Nephron progenitor cell (in vitro differentiated cells): ENCODE data around the gene TEK.
A peak's percentile ranks its signal among the peaks of the same experiment; 100 is the strongest.

Experiments
- DNase-seq: peaks from one replicate; pipeline ENCODE4 v3.0.0; 2021
- H3K27ac Mint-ChIP-seq: 2 replicates; pipeline ENCODE4 v1.8.0; 2021; ENCODE audit warnings: mild to moderate bottlenecking, moderate library complexity, mixed read lengths
- H3K27me3 Mint-ChIP-seq: 2 replicates; pipeline ENCODE4 v1.8.0; 2021; ENCODE audit warnings: mild to moderate bottlenecking, low read depth, mixed read lengths; ENCODE audit not compliant: poor library complexity
- H3K36me3 Mint-ChIP-seq: 2 replicates; pipeline ENCODE4 v1.8.0; 2021; ENCODE audit warnings: low read depth, mixed read lengths
- H3K4me1 Mint-ChIP-seq: 2 replicates; pipeline ENCODE4 v1.8.0; 2021; ENCODE audit warnings: mixed read lengths
- H3K4me3 Mint-ChIP-seq: 2 replicates; pipeline ENCODE4 v1.8.0; 2021; ENCODE audit warnings: mild to moderate bottlenecking, moderate library complexity, mixed read lengths
- H3K9me3 Mint-ChIP-seq: 2 replicates; pipeline ENCODE4 v1.8.0; 2021; ENCODE audit warnings: mild to moderate bottlenecking, moderate library complexity, mixed read lengths
- CTCF ChIP-seq: fragments of 200-600 bp; sonication (generic); IDR thresholded peaks from 2 replicates; pipeline ENCODE4 v1.5.0; 2021; ENCODE audit warnings: antibody characterized with exemption

The TEK gene

DNA sequence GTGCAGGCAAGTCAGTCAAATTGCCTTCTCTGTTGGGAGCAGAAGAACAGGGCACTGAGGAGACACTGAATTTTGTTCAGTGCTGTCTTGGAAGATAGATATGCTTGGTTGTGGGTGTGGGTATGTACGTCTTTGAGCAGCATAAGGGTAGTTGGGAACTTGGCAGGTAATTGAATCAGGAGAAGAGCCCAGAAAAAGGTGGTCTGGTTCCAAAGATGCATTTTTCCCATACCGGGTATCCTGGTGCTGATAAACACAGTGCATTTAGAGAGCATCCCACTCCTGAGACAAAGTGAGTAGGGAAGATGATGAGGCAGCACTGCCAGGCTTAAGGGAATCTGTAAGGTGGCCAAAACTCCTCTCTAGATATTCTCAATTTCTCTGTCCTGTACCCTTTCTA, 40.6 kb downstream of the TEK start:
- H3K4me1 Mint-ChIP-seq = peaks cover 6% of the 10 kb centered on the region
- no peaks in the 10 kb centered on the region for H3K27me3 Mint-ChIP-seq
- TF ChIP-seq CTCF = no peak
- no peaks in the 10 kb centered on the region for H3K9me3 Mint-ChIP-seq
- H3K36me3 Mint-ChIP-seq = no peaks in the 10 kb centered on the region
- no peak for DNase-seq
- peak overlapping the region; percentile 3 for H3K27ac Mint-ChIP-seq
- no peak overlapping the region for H3K4me3 Mint-ChIP-seq

DNA sequence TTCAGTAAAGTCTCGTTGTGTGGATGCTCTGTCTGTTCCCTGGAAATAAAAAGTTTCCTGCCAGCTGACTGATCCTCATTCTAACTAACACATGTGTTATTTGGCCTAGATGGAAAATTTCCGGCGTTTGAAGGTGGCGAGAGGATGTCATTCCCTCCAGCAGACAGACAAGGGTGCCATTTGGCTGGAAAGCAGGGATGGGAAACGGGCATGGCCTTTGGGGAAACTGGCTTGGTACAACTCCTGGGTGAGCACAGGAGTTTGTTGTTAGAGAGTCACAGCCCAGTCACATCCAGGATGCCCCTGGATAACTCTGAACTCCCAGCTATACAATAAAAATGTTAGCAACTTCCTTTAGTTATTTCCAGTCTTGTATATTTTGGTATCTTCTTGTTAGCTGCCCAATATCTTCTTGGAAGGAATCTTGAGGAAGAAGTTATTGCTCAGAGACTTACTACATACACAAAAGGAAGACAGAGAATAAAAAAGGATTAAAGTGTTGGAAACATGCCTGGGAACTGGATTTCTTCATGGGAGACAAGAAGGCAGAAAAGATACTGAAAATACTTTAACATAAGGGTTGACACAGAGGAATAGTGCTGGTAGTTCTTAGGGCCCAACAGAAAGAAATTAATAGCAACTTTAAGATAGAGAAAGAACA, 41.9 kb downstream of the TEK start:
- DNase-seq = no peak
- H3K27ac Mint-ChIP-seq = peak overlapping the region; percentile 3

DNA sequence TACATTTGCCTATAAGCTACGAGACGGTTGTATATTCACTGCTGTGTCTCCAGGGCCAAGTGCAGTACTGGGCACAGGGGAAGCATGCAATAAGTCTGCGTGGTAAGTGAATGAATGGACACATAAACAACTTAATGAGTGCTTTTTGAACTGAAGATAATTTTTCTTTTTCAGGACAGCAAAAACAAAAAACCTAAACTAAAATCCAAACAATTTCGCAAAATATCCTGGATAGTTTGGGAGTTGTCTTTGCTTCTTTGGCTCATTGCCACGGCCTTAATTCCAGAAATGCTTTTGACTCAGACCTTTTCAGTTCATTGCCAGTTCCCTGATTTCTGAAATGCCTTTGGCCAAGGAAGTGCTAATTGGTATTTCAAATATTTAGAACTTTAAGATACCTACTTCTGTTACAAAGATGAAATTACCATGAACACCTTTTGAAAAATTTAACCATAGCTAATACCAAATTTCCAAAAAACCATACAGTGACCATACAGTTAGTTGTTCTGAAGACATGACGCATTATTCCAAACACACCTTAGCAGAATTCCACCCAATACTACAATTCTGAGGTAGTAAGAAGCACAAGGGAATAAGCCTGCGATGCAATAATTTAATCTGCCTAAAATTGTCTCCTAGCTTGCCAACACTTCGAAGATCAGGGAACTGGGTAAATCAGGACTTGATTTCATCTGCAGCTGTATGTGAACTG, 42.8 kb downstream of the TEK start:
- no peak for DNase-seq
- no peak overlapping the region for H3K4me3 Mint-ChIP-seq

More for the DNA sequence above, 41.9 kb downstream of the TEK start:
- Mint-ChIP-seq H3K27me3 (no peaks in the 10 kb centered on the region), H3K4me3 (no peak overlapping the region), H3K36me3 (no peaks in the 10 kb centered on the region), H3K9me3 (no peaks in the 10 kb centered on the region), H3K4me1 (no peaks in the 10 kb centered on the region)
- no peak for TF ChIP-seq CTCF

GRCh38 chr9:27152405-27152718, 43.3 kb downstream of the TEK start:
- H3K27me3 Mint-ChIP-seq = no peaks in the 10 kb centered on the region
- TF ChIP-seq CTCF = no peak
- H3K36me3 Mint-ChIP-seq = no peaks in the 10 kb centered on the region
- no peak overlapping the region for H3K4me3 Mint-ChIP-seq
- no peak for DNase-seq
- no peak overlapping the region for H3K27ac Mint-ChIP-seq
- H3K4me1 Mint-ChIP-seq = no peaks in the 10 kb centered on the region
- H3K9me3 Mint-ChIP-seq = no peaks in the 10 kb centered on the region

More for the DNA sequence above, 42.8 kb downstream of the TEK start:
- no peaks in the 10 kb centered on the region for H3K27me3 Mint-ChIP-seq
- no peaks in the 10 kb centered on the region for H3K9me3 Mint-ChIP-seq
- no peaks in the 10 kb centered on the region for H3K36me3 Mint-ChIP-seq
- no peaks in the 10 kb centered on the region for H3K4me1 Mint-ChIP-seq
- H3K27ac Mint-ChIP-seq = no peak overlapping the region
- no peak for TF ChIP-seq CTCF

DNA sequence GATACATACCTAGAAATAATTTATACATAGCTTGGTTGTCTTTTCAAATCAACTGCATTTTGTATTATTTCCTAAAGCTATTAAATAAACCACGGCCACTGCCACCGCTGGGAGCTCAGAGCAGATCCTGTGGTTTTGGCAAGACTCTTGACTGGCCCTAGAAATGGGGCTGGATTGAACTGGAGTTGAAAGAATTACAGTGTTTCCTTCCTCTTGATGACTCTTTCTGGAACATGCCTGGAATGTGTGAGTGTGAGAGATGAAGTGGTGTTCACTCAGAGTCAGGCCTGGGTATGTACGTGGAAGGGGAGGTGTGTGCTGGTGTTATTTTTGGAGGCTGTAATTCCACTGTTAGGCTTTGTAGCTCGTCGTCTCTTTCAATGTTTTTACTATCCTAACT, 45.9 kb downstream of the TEK start:
- no peaks in the 10 kb centered on the region for H3K9me3 Mint-ChIP-seq
- H3K4me1 Mint-ChIP-seq = no peaks in the 10 kb centered on the region
- DNase-seq = no peak
- no peak overlapping the region for H3K4me3 Mint-ChIP-seq
- no peaks in the 10 kb centered on the region for H3K27me3 Mint-ChIP-seq
- no peak for TF ChIP-seq CTCF
- H3K27ac Mint-ChIP-seq = no peak overlapping the region
- H3K36me3 Mint-ChIP-seq = no peaks in the 10 kb centered on the region

- Mint-ChIP-seq H3K27ac (no peak overlapping the region), H3K4me1 (no peaks in the 10 kb centered on the region), H3K4me3 (no peak overlapping the region), H3K27me3 (no peaks in the 10 kb centered on the region), H3K9me3 (no peaks in the 10 kb centered on the region), H3K36me3 (no peaks in the 10 kb centered on the region)
- TF ChIP-seq CTCF = no peak
- DNase-seq = no peak
Measured at GRCh38 chr9:27157097-27157496, 48.1 kb downstream of the TEK start.
